ENCODE results near the gene OTUD3. TPM values are rescaled to one million over a fixed set of nuclear protein-coding genes. Genes with fewer than 3 reads are reported as not detected.

Gene OTUD3
- total RNA-seq, 4 donors from 2014 or later: 2.6 to 20.8 (median 10.7) TPM

DNA sequence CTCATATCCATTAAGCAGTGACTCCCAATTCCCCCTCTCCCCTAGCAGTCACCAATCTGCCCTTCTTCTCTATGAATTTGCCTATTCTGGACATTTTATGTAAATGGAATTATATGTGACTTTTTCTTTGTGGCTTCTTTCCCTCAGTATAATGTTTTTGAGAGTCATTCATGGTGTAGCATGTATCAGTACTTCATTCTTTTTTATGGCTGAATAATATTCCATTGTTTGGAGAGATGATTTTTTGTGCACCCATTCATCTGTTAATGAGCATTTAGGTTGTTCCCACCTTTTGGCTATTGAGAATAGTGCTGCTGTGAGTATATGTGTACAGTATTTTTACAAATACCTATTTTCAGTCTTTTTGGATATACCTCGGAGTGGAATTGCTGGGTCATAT is 19.5 kb downstream of the OTUD3 start:
- Histone ChIP-seq H3K27ac (no peak overlapping the region), H3K9me3 (no peaks in the 10 kb centered on the region), H3K27me3 (no peaks in the 10 kb centered on the region), H3K4me3 (no peak overlapping the region), H3K36me3 (no peaks in the 10 kb centered on the region), H3K4me1 (no peaks in the 10 kb centered on the region)
- intact Hi-C loops (cut with DNase I; ENCODE audit: low total_unique reads): no loop called here
- DNase-seq: no peak
- TF ChIP-seq, protein P1, sequence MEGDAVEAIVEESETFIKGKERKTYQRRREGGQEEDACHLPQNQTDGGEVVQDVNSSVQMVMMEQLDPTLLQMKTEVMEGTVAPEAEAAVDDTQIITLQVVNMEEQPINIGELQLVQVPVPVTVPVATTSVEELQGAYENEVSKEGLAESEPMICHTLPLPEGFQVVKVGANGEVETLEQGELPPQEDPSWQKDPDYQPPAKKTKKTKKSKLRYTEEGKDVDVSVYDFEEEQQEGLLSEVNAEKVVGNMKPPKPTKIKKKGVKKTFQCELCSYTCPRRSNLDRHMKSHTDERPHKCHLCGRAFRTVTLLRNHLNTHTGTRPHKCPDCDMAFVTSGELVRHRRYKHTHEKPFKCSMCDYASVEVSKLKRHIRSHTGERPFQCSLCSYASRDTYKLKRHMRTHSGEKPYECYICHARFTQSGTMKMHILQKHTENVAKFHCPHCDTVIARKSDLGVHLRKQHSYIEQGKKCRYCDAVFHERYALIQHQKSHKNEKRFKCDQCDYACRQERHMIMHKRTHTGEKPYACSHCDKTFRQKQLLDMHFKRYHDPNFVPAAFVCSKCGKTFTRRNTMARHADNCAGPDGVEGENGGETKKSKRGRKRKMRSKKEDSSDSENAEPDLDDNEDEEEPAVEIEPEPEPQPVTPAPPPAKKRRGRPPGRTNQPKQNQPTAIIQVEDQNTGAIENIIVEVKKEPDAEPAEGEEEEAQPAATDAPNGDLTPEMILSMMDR (IDR thresholded peaks at IDR 0.05): no peak
- TF ChIP-seq POLR2A (IDR thresholded peaks at IDR 0.05): no peak

DNA sequence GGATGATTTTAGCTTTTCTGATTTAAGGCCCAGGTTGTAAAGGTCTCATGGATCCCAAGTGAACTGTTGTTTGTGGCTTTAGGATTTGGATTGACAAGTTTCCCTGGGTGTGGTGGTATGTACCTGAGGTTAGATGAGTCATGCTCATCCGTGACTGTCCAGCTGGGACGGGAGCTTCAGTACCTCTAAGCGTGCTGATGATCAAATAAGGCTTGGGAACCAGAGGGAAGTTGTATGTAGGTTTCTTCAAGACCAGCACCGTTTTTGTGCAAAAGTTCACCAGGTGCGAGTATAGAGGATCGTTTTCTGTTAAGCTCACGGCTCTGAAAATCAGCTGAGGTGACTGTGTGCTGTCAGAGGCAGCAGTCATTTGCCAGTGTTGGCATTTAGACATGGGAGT is 21.4 kb downstream of the OTUD3 start:
- no peaks in the 10 kb centered on the region for H3K27me3 ChIP-seq
- no peak overlapping the region for H3K27ac ChIP-seq
- no peak for TF ChIP-seq POLR2A (IDR thresholded peaks at IDR 0.05)
- TF ChIP-seq, protein P1 (IDR thresholded peaks at IDR 0.05): no peak
- intact Hi-C loops (cut with DNase I; ENCODE audit: low total_unique reads): no loop called here
- H3K4me1 ChIP-seq: no peaks in the 10 kb centered on the region
- no peak overlapping the region for H3K4me3 ChIP-seq
- H3K9me3 ChIP-seq: no peaks in the 10 kb centered on the region
- no peaks in the 10 kb centered on the region for H3K36me3 ChIP-seq
- no peak for DNase-seq

DNA sequence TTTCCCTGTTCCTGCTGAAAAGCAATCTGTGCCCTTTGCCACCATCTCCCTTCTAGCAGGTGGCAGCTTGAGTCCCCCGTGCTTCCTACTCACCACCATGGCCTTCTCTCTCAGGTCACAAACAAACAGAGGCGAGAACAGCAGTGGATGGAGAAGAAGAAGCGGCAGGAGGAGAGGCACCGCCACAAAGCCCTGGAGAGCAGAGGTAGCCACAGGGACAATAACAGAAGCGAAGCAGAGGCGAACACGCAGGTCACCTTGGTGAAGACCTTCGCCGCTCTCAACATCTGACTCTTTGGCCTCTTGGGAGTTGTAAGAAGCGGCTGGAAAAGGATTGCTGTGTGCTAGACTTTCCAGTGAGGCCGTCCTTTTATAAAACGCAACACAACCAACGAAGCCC is 25.3 kb downstream of the OTUD3 start:
- Histone ChIP-seq H3K4me3 (no peak overlapping the region), H3K36me3 (no peaks in the 10 kb centered on the region), H3K9me3 (no peaks in the 10 kb centered on the region), H3K27ac (no peak overlapping the region), H3K27me3 (no peaks in the 10 kb centered on the region), H3K4me1 (no peaks in the 10 kb centered on the region)
- DNase-seq: no peak
- no peak for TF ChIP-seq POLR2A (IDR thresholded peaks at IDR 0.05)
- TF ChIP-seq, protein P1 (IDR thresholded peaks at IDR 0.05): no peak
- intact Hi-C loops (cut with DNase I; ENCODE audit: low total_unique reads): no loop called here

DNA sequence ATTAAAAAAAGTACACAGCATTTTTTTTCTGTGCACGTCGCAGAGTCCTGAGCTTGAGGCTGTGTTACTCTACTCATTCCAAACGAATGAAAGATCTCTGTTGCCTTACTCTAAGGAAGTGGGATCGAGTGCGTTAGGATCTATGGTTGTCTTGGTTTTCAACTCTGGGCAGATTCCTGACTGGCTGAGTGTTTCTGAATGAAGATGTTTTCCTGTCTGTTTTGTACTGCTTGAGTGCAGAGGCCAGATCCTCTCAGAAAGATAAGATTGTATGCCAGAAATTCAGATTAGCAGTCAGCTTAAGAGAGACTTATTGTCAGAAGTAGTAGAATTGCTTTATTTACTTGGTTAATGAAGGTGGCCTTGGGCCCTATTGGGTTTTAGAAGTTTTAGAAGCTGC is 27.2 kb downstream of the OTUD3 start:
- H3K27me3 ChIP-seq: no peaks in the 10 kb centered on the region
- intact Hi-C loops (cut with DNase I; ENCODE audit: low total_unique reads): no loop called here
- DNase-seq: no peak
- no peak for TF ChIP-seq POLR2A (IDR thresholded peaks at IDR 0.05)
- TF ChIP-seq, protein P1 (IDR thresholded peaks at IDR 0.05): no peak
- no peaks in the 10 kb centered on the region for H3K9me3 ChIP-seq
- no peak overlapping the region for H3K4me3 ChIP-seq
- no peaks in the 10 kb centered on the region for H3K36me3 ChIP-seq
- no peaks in the 10 kb centered on the region for H3K4me1 ChIP-seq
- H3K27ac ChIP-seq: no peak overlapping the region

DNA sequence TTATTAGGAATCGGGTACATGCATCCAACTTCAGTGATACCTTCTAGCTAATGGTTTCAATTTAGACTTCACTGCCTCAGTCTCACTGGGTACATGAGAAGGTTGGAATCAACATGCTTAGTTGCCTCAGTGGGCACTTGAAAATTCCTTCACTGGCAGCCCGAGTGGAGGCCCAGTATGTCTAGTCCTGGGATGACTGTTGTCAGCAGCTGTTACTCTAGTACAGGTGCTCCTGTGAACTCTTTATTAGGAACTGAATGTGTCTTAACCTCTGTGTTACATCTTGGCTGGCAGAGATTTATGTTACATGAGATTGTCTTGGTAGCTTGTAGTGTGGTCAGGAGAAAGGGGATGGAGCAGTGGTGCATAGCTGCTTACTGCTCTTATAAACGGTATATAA is 27.8 kb downstream of the OTUD3 start:
- no peaks in the 10 kb centered on the region for H3K36me3 ChIP-seq
- H3K4me1 ChIP-seq: no peaks in the 10 kb centered on the region
- intact Hi-C loops (cut with DNase I; ENCODE audit: low total_unique reads): loop anchor here (5.0 to 10.0 kb wide), 2 partner anchors 237 to 585 kb away; no protein-coding TSS in a partner anchor

More for the DNA sequence above, 27.8 kb downstream of the OTUD3 start:
- H3K27me3 ChIP-seq: no peaks in the 10 kb centered on the region
- TF ChIP-seq, protein P1 (IDR thresholded peaks at IDR 0.05): no peak
- no peak for TF ChIP-seq POLR2A (IDR thresholded peaks at IDR 0.05)
- no peak overlapping the region for H3K27ac ChIP-seq
- DNase-seq: no peak
- H3K9me3 ChIP-seq: no peaks in the 10 kb centered on the region
- no peak overlapping the region for H3K4me3 ChIP-seq
